HepG2 (cell line): Measurements from ENCODE around the gene VPS9D1. TPM values are rescaled to one million over a fixed set of nuclear protein-coding genes. Genes with fewer than 3 reads are reported as not detected.

ENCODE experiments used
- ATF2 ChIP-seq: sonication (generic); formaldehyde crosslinking; IDR thresholded peaks from 2 replicates; pipeline ENCODE4 v1.4.0; 2020; ENCODE audit warnings: missing genetic modification reagents
- NR2F1 ChIP-seq, 2 experiments: fragments of 450-650 bp in 1 of 2; formaldehyde crosslinking in 1 of 2; IDR thresholded peaks; 2 replicates each; pipeline versions ENCODE4 v1.5.0 to v1.6.1; 2016 to 2020; ENCODE audit warnings: mild to moderate bottlenecking in 1 of 2, missing compliant biosample characterization in 1 of 2, missing genetic modification reagents in 1 of 2, moderate library complexity in 1 of 2
- REL ChIP-seq: sonication (generic); formaldehyde crosslinking; conservative IDR thresholded peaks from 2 replicates; pipeline ENCODE4 v1.8.0; 2022; ENCODE audit warnings: mild to moderate bottlenecking, missing genetic modification reagents, moderate library complexity
- SMAD3 ChIP-seq: sonication (generic); formaldehyde crosslinking; IDR thresholded peaks from 2 replicates; pipeline ENCODE4 v1.4.0; 2020; ENCODE audit warnings: missing genetic modification reagents
- SP140L ChIP-seq: sonication (generic); formaldehyde crosslinking; IDR thresholded peaks from 2 replicates; pipeline ENCODE4 v1.4.0; 2020; ENCODE audit warnings: missing genetic modification reagents, borderline replicate concordance
- WIZ ChIP-seq: sonication (generic); formaldehyde crosslinking; IDR thresholded peaks from 2 replicates; pipeline ENCODE4 v1.5.1; 2020; ENCODE audit warnings: mild to moderate bottlenecking, missing genetic modification reagents
- ZBTB20 ChIP-seq: sonication (generic); formaldehyde crosslinking; IDR thresholded peaks from 2 replicates; pipeline ENCODE4 v1.8.1; 2023; ENCODE audit warnings: missing genetic modification reagents, low read depth, mild to moderate bottlenecking, borderline replicate concordance
- ZNF367 ChIP-seq: sonication (generic); formaldehyde crosslinking; IDR thresholded peaks from 2 replicates; pipeline ENCODE4 v1.4.0; 2020; ENCODE audit warnings: missing genetic modification reagents, borderline replicate concordance
- ZNF501 ChIP-seq: sonication (generic); formaldehyde crosslinking; IDR thresholded peaks from 2 replicates; pipeline ENCODE4 v1.5.1; 2020; ENCODE audit warnings: mild to moderate bottlenecking, moderate library complexity, missing genetic modification reagents
- polyA plus RNA-seq, 8 experiments: library from polyadenylated mRNA; depleted of rRNA in 3 of 8; stranded (reverse) in 7 of 8; unstranded in 1 of 8; fragments of >200 nt; fragmentation: Illumina TruSeq in 4 of 8; extraction: Trizol in 4 of 8; gene quantifications; 2 replicates each; pipeline versions ENCODE4 v1.2.1 to v1.2.3, GENCODE V29; 2011 to 2016; ENCODE audit warnings: low read depth in 4 of 8, missing spikeins in 1 of 8, mixed read lengths in 1 of 8; ENCODE audit not compliant: insufficient read depth in 1 of 8
- total RNA-seq, 5 experiments: library from RNA; depleted of rRNA; stranded (reverse); fragments of >200 nt; fragmentation: Illumina TruSeq; extraction: Trizol; gene quantifications; 2 replicates each; pipeline ENCODE4 v1.2.3, GENCODE V29; 2016; ENCODE audit warnings: low read depth in 1 of 5
- TF ChIP-seq, protein P1 (sequence below): sonication (generic); formaldehyde crosslinking; IDR thresholded peaks from 2 replicates; pipeline ENCODE4 v1.4.0; 2020; ENCODE audit warnings: mild to moderate bottlenecking, missing genetic modification reagents
- TF ChIP-seq, protein P2 (sequence below): sonication (generic); formaldehyde crosslinking; IDR thresholded peaks from 2 replicates; pipeline ENCODE4 v1.5.1; 2020; ENCODE audit warnings: mild to moderate bottlenecking, missing genetic modification reagents
- TF ChIP-seq, protein P3 (sequence below): sonication (generic); formaldehyde crosslinking; IDR thresholded peaks from 2 replicates; pipeline ENCODE4 v1.8.1; 2023; ENCODE audit warnings: mild to moderate bottlenecking, moderate library complexity, missing genetic modification reagents
- TF ChIP-seq, protein P4 (sequence below): IDR thresholded peaks from 2 replicates; pipeline ENCODE4 v1.6.1; 2018; ENCODE audit warnings: missing genetic modification reagents

The VPS9D1 gene
- total and polyA plus RNA-seq, 2 of the 13 experiments (the other 11 are each of a cell fraction or from before 2014, with no cell fraction given): 10.1 to 13.2 TPM

DNA sequence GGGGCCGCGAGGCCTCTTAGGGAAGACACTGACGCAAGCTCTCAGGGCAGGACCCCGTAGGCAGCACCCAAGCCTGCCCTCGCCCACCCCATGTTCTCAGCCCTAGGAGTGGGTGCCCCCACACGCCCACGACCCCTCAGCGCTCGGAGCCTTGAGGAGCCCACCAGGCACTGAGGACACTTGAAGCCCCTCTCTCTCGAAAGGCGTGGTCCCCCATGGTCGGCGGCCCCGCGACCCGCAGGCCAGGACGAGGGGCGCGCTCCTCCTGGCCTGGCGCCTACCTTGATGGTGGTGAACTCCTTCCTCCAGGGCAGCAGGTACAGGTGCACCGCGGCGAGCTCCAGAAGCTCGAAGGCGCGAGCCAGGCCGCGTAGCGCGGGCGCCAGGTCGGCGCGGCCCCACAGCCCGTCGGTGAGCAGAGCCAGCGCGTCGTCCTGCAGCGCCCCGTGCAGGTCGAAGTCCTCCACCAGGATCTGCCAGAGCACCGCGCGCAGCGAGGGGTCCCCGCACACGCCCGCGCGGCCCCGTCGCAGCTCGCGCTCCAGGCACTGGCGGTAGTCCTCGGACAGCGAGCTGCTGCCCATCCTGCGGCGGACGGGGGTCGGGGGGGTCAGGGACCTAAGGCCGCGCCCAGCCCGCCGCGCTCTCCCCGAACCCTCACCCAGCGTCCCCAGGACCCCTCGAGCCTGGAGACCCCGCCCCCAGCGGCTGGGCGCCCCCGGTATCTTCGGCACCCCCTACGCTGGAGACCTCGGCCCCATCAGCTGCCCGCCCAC, 19.9 kb downstream of the VPS9D1 start (continued):
- TF ChIP-seq, protein P1, sequence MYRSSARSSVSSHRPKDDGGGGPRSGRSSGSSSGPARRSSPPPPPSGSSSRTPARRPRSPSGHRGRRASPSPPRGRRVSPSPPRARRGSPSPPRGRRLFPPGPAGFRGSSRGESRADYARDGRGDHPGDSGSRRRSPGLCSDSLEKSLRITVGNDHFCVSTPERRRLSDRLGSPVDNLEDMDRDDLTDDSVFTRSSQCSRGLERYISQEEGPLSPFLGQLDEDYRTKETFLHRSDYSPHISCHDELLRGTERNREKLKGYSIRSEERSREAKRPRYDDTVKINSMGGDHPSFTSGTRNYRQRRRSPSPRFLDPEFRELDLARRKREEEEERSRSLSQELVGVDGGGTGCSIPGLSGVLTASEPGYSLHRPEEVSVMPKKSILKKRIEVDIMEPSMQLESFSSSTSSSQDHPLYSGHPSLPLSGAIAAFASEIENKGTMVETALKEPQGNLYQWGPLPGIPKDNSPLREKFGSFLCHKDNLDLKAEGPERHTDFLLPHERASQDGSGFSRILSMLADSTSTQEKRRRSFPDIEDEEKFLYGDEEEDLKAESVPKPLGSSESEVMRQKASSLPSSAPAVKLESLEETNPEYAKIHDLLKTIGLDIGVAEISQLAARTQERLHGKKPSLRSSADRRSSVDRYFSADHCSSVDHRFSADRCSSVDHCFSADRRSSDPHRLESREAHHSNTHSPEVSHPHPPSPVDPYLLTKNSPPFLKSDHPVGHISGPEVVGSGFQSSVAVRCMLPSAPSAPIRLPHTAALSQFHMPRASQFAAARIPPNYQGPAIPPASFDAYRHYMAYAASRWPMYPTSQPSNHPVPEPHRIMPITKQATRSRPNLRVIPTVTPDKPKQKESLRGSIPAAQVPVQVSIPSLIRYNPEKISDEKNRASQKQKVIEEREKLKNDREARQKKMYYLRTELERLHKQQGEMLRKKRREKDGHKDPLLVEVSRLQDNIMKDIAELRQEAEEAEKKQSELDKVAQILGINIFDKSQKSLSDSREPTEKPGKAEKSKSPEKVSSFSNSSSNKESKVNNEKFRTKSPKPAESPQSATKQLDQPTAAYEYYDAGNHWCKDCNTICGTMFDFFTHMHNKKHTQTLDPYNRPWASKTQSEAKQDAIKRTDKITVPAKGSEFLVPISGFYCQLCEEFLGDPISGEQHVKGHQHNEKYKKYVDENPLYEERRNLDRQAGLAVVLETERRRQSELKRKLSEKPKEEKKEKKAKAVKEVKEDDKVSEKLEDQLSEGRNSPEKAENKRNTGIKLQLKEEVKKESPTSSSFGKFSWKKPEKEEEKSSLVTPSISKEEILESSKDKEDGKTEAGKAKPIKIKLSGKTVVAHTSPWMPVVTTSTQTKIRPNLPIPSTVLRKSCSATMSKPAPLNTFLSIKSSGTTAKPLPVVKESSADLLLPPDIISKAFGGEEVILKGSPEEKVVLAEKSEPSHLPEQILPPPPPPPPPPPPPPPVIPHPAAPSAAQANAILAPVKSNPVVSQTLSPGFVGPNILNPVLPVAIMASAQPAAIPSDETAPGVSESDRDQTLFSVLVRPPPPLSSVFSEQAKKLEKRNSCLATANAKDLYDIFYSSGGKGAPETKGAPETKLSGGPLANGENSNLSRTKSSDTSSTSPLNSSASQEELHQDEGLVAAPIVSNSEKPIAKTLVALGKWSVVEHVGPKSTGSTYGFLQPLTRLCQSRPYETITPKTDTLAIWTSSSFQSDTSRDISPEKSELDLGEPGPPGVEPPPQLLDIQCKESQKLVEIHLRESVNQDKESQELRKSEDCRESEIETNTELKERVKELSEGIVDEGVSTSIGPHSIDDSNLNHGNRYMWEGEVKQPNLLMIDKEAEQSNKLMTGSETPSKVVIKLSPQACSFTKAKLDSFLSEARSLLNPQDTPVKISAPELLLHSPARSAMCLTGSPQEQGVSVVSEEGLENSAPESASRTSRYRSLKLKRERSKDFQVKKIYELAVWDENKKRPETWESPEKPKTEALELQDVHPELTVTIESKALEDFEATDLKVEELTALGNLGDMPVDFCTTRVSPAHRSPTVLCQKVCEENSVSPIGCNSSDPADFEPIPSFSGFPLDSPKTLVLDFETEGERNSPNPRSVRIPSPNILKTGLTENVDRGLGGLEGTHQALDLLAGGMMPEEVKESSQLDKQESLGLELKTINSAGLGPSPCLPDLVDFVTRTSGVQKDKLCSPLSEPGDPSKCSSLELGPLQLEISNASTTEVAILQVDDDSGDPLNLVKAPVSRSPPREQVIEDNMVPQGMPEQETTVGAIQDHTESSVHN: no peak
- TF ChIP-seq, protein P2, sequence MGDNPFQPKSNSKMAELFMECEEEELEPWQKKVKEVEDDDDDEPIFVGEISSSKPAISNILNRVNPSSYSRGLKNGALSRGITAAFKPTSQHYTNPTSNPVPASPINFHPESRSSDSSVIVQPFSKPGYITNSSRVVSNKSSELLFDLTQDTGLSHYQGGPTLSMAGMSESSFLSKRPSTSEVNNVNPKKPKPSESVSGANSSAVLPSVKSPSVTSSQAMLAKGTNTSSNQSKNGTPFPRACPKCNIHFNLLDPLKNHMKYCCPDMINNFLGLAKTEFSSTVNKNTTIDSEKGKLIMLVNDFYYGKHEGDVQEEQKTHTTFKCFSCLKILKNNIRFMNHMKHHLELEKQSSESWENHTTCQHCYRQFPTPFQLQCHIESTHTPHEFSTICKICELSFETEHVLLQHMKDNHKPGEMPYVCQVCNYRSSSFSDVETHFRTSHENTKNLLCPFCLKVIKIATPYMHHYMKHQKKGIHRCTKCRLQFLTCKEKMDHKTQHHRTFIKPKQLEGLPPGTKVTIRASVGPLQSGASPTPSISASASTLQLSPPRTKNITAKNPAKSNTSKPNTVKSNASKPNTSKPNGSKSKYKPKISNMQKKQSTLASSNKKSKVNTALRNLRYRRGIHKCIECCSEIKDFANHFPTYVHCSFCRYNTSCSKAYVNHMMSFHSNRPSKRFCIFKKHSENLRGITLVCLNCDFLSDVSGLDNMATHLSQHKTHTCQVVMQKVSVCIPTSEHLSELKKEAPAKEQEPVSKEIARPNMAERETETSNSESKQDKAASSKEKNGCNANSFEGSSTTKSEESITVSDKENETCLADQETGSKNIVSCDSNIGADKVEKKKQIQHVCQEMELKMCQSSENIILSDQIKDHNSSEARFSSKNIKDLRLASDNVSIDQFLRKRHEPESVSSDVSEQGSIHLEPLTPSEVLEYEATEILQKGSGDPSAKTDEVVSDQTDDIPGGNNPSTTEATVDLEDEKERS (CRISPR knock-in tag): no peak
- no peak for TF ChIP-seq SMAD3 (CRISPR knock-in tag)
- TF ChIP-seq SP140L (CRISPR knock-in tag): no peak
- peak; percentile 79 for TF ChIP-seq ZNF501 (CRISPR knock-in tag)
- TF ChIP-seq WIZ: no peak
- TF ChIP-seq NR2F1 (CRISPR knock-in tag; IDR thresholded peaks at IDR 0.05): no peak
- TF ChIP-seq, protein P3, sequence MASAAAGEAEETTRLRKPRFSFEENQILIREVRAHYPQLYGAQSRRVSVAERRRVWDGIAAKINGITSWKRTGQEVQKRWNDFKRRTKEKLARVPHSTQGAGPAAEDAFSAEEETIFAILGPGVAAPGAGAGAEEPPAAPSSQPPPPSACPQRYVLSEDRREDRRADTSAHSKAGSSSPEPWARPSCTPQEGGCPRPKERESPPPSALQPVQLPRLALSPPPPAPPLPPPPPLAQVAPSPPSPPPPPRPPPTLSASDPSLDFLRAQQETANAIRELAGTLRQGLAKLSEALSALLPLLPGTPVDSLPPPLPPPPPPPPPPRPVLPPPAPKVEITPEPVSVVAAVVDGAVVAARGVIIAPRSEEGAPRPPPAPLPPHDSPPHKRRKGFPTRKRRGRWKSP (CRISPR knock-in tag): peak; percentile 88
- TF ChIP-seq ATF2: no peak
- TF ChIP-seq, protein P4, sequence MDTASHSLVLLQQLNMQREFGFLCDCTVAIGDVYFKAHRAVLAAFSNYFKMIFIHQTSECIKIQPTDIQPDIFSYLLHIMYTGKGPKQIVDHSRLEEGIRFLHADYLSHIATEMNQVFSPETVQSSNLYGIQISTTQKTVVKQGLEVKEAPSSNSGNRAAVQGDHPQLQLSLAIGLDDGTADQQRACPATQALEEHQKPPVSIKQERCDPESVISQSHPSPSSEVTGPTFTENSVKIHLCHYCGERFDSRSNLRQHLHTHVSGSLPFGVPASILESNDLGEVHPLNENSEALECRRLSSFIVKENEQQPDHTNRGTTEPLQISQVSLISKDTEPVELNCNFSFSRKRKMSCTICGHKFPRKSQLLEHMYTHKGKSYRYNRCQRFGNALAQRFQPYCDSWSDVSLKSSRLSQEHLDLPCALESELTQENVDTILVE (CRISPR knock-in tag): no peak
- TF ChIP-seq REL (CRISPR knock-in tag): peak; percentile 56; the same call in 1 of the 2 replicates
- no peak; the same call in 1 of the 2 replicates for TF ChIP-seq ZNF367 (CRISPR knock-in tag)
- TF ChIP-seq ZBTB20: no peak
